Stimulated activated CD8-positive, alpha-beta memory T cell treated with anti-CD3 and anti-CD28 coated beads, Interleukin-15, amount 100 ng/mL, for 48 hours (primary cell): ENCODE results near the gene MAGEH1.

ENCODE experiments used
- DNase-seq, 2 donors: peaks; one replicate each; pipeline ENCODE4 v3.0.0-alpha.2; 2020; ENCODE audit warnings: low read depth in 2 of 2

Gene MAGEH1

DNA sequence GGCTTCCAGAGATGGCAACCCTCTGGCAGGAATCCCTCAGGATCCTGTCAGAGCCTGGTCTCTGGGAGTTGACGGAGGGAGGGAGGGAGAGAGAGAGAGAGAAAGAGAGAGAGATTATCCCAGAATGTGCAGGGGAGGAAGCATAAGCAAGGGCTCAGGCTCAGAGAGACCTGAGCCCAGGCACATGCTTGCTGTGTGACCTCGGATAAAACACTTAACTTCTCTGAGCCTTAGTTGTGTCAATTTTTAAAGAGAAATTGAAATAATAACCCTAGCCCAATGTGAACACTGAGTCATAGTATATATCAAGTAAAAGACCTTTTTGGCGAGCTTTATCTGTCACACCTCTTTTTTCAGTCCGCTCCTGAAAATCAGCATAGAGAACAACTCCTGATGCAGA is 38.2 kb downstream of the MAGEH1 start:
- no peak for DNase-seq

DNA sequence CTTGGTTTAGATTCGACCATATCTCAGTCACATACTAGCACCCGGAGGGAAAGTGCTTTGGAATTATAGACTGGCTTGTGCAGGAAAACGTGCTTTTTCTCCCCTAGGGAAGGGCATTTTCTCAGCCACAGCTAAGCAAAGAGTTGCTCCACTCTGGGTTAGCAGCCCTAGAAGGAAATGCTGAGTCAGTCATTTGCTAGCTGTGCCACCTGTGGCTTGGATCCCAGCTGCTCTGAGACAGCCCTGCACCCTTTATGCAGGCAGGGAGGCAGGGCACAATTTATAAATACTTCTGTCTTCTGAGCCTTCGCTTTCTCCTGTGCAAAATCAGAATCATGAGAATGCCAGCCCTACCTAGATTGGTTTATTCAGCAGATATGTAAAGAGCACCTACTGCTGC is 39.0 kb downstream of the MAGEH1 start:
- DNase-seq, result no peak
